H9 (cell line): ENCODE data around the gene ADIPOR1. TPM values are rescaled to one million over a fixed set of nuclear protein-coding genes. Genes with fewer than 3 reads are reported as not detected.

Experiments
- DNase-seq: peaks from one replicate; pipeline ENCODE4 v3.0.0-alpha.2; 2017
- H2AFZ ChIP-seq: one replicate; pipeline ENCODE4 v1.6.1; 2013; ENCODE audit warnings: mild to moderate bottlenecking, low read length, control low read depth, moderate library complexity
- H2AK5ac ChIP-seq: 2 replicates; pipeline ENCODE4 v1.6.1; 2013; ENCODE audit warnings: low read length, control low read depth, mixed read lengths; ENCODE audit not compliant: insufficient read length
- H2BK120ac ChIP-seq: one replicate; pipeline ENCODE4 v1.6.1; 2013; ENCODE audit warnings: low read depth, mild to moderate bottlenecking, low read length, control low read depth, inconsistent platforms; ENCODE audit not compliant: poor library complexity, severe bottlenecking
- H2BK12ac ChIP-seq: 2 replicates; pipeline ENCODE4 v1.6.1; 2013; ENCODE audit warnings: low read length, control low read depth, mixed read lengths, low read depth; ENCODE audit not compliant: insufficient read length
- H2BK15ac ChIP-seq: 2 replicates; pipeline ENCODE4 v1.6.1; 2013; ENCODE audit warnings: low read depth, low read length, control low read depth
- H2BK20ac ChIP-seq: one replicate; pipeline ENCODE4 v1.6.1; 2013; ENCODE audit warnings: low read depth, mild to moderate bottlenecking, low read length, control low read depth, inconsistent platforms; ENCODE audit not compliant: poor library complexity, severe bottlenecking
- H2BK5ac ChIP-seq: 2 replicates; pipeline ENCODE4 v1.6.1; 2013; ENCODE audit warnings: low read length, control low read depth, mixed read lengths; ENCODE audit not compliant: insufficient read length
- H3K14ac ChIP-seq: 2 replicates; pipeline ENCODE4 v1.6.1; 2013; ENCODE audit warnings: low read length, control low read depth; ENCODE audit not compliant: insufficient read depth
- H3K18ac ChIP-seq: 2 replicates; pipeline ENCODE4 v1.6.1; 2013; ENCODE audit warnings: low read depth, mild to moderate bottlenecking, mixed read lengths, low read length, control low read depth; ENCODE audit not compliant: insufficient read length
- H3K23ac ChIP-seq: 2 replicates; pipeline ENCODE4 v1.6.1; 2013; ENCODE audit warnings: low read length, control low read depth, mixed read lengths, low read depth; ENCODE audit not compliant: insufficient read length
- H3K23me2 ChIP-seq: 2 replicates; pipeline ENCODE4 v1.6.1; 2013; ENCODE audit warnings: low read depth, mild to moderate bottlenecking, mixed read lengths, low read length, control low read depth; ENCODE audit not compliant: insufficient read length, poor library complexity, severe bottlenecking
- H3K27ac ChIP-seq: 2 replicates; pipeline ENCODE4 v1.5.1; 2013; ENCODE audit warnings: low read length, control low read depth, mixed read lengths, low read depth; ENCODE audit not compliant: insufficient read length
- H3K27me3 ChIP-seq: 2 replicates; pipeline ENCODE4 v1.6.1; 2013; ENCODE audit warnings: low read length, control low read depth, inconsistent platforms; ENCODE audit not compliant: insufficient read depth
- H3K4ac ChIP-seq: 2 replicates; pipeline ENCODE4 v1.6.1; 2013; ENCODE audit warnings: low read depth, mild to moderate bottlenecking, control low read depth, inconsistent platforms, low read length, moderate library complexity
- H3K4me1 ChIP-seq: 2 replicates; pipeline ENCODE4 v1.6.1; 2013; ENCODE audit warnings: low read length, control low read depth, inconsistent platforms; ENCODE audit not compliant: insufficient read depth
- H3K4me2 ChIP-seq: 2 replicates; pipeline ENCODE4 v1.6.1; 2013; ENCODE audit warnings: low read length, control low read depth, mixed read lengths; ENCODE audit not compliant: insufficient read length, insufficient read depth
- H3K56ac ChIP-seq: 2 replicates; pipeline ENCODE4 v1.6.1; 2013; ENCODE audit warnings: low read depth, mild to moderate bottlenecking, mixed read lengths, low read length, control low read depth; ENCODE audit not compliant: insufficient read length
- H3K79me1 ChIP-seq: 2 replicates; pipeline ENCODE4 v1.6.1; 2013; ENCODE audit warnings: low read depth, mild to moderate bottlenecking, moderate library complexity, low read length, control low read depth, inconsistent platforms; ENCODE audit not compliant: insufficient read depth, poor library complexity, severe bottlenecking
- H3K79me2 ChIP-seq: 2 replicates; pipeline ENCODE4 v1.6.1; 2013; ENCODE audit warnings: low read length, control low read depth, inconsistent platforms; ENCODE audit not compliant: insufficient read depth
- H3K9ac ChIP-seq: 2 replicates; pipeline ENCODE4 v1.6.1; 2013; ENCODE audit warnings: low read length, control low read depth, mixed read lengths; ENCODE audit not compliant: insufficient read length; ENCODE audit errors: extremely low read depth
- H3K9me3 ChIP-seq: one replicate; pipeline ENCODE4 v1.6.1; 2013; ENCODE audit warnings: low read depth, low read length, inconsistent platforms; ENCODE audit not compliant: control insufficient read depth
- H3T11ph ChIP-seq: one replicate; pipeline ENCODE4 v1.6.1; 2013; ENCODE audit warnings: mild to moderate bottlenecking, low read length, control low read depth, inconsistent platforms
- H4K20me1 ChIP-seq: one replicate; pipeline ENCODE4 v1.6.1; 2013; ENCODE audit not compliant: control insufficient read depth, insufficient read length, insufficient read depth
- H4K5ac ChIP-seq: 2 replicates; pipeline ENCODE4 v1.6.1; 2013; ENCODE audit warnings: low read depth, mild to moderate bottlenecking, mixed read lengths, low read length, control low read depth; ENCODE audit not compliant: insufficient read length
- H4K8ac ChIP-seq: replicated peaks from 2 replicates; pipeline ENCODE4 v1.6.1; 2013; ENCODE audit warnings: low read length, control low read depth, mixed read lengths, low read depth; ENCODE audit not compliant: insufficient read length
- H4K91ac ChIP-seq: 2 replicates; pipeline ENCODE4 v1.6.1; 2013; ENCODE audit warnings: low read depth, mild to moderate bottlenecking, moderate library complexity, mixed read lengths, low read length, control low read depth; ENCODE audit not compliant: insufficient read length
- H3K27ac Mint-ChIP-seq, 3 experiments: 2 replicates in 2 of 3; 3 replicates in 1 of 3; pipeline ENCODE4 v1.8.0; 2020 to 2021; ENCODE audit warnings: mixed read lengths in 3 of 3, mild to moderate bottlenecking in 1 of 3, moderate library complexity in 1 of 3
- H3K27me3 Mint-ChIP-seq: 2 replicates; pipeline ENCODE4 v1.8.0; 2021; ENCODE audit warnings: low read depth, mild to moderate bottlenecking, moderate library complexity, mixed read lengths
- H3K36me3 Mint-ChIP-seq, 3 experiments: 2 replicates in 2 of 3; 3 replicates in 1 of 3; pipeline ENCODE4 v1.8.0; 2020 to 2021; ENCODE audit warnings: low read depth in 3 of 3, mixed read lengths in 3 of 3; ENCODE audit not compliant: insufficient read depth in 1 of 3
- H3K4me1 Mint-ChIP-seq, 2 experiments: 2 replicates each; pipeline ENCODE4 v1.8.0; 2020; ENCODE audit warnings: mixed read lengths in 2 of 2
- H3K4me3 Mint-ChIP-seq, 2 experiments: 2 replicates in 1 of 2; 3 replicates in 1 of 2; pipeline ENCODE4 v1.8.0; 2020 to 2021; ENCODE audit warnings: mild to moderate bottlenecking in 2 of 2, mixed read lengths in 2 of 2, moderate library complexity in 1 of 2
- H3K9me3 Mint-ChIP-seq, 2 experiments: 2 replicates in 1 of 2; 3 replicates in 1 of 2; pipeline ENCODE4 v1.8.0; 2020; ENCODE audit warnings: mild to moderate bottlenecking in 2 of 2, mixed read lengths in 2 of 2, moderate library complexity in 1 of 2
- CTCF ChIP-seq: fragments of 200-600 bp; sonication (generic); conservative IDR thresholded peaks from 3 replicates; pipeline ENCODE4 v1.8.0; 2021; ENCODE audit warnings: antibody characterized with exemption, mild to moderate bottlenecking
- total RNA-seq: library from RNA; stranded (reverse); gene quantifications from 2 replicates; pipeline ENCODE4 v1.2.1, GENCODE V29; 2021

ADIPOR1 gene
- total RNA-seq, 1 experiment from 2014 or later = 65.0 TPM

GRCh38 chr1:202919615-202920014, 38.5 kb downstream of the ADIPOR1 start:
- Histone ChIP-seq H3K18ac (no peak overlapping the region), H3K4me1 (no peaks in the 10 kb centered on the region), H3K9me3 (no peaks in the 10 kb centered on the region), H2BK120ac (no peak overlapping the region), H3K27ac (no peak overlapping the region), H3K79me1 (no peaks in the 10 kb centered on the region), H3T11ph (no peak overlapping the region), H3K4ac (no peak overlapping the region), H2BK5ac (no peak overlapping the region), H3K79me2 (no peaks in the 10 kb centered on the region), H3K23ac (no peak overlapping the region), H3K4me2 (no peak overlapping the region), H3K56ac (no peak overlapping the region), H2AFZ (no peak overlapping the region), H4K8ac (no peak overlapping the region), H3K9ac (no peak overlapping the region), H2BK15ac (no peak overlapping the region), H2BK12ac (no peak overlapping the region), H4K20me1 (no peaks in the 10 kb centered on the region), H3K23me2 (no peaks in the 10 kb centered on the region), H4K91ac (no peak overlapping the region), H3K27me3 (no peaks in the 10 kb centered on the region), H3K14ac (no peak overlapping the region), H4K5ac (no peak overlapping the region), H2BK20ac (no peak overlapping the region), H2AK5ac (no peak overlapping the region)
- TF ChIP-seq CTCF = no peak
- Mint-ChIP-seq H3K27ac (no peak overlapping the region), H3K36me3 (peaks cover 7 to 52% (median 45%) of the 10 kb centered on the region in 3 experiments; a peak in 6 of 7 replicates), H3K4me1 (no peaks in the 10 kb centered on the region), H3K4me3 (no peak overlapping the region), H3K9me3 (no peaks in the 10 kb centered on the region), H3K27me3 (no peaks in the 10 kb centered on the region)
- DNase-seq = no peak
